Ectodermal cell (in vitro differentiated cells): Measurements from ENCODE around the gene AIG1.
"Not testable (repeated sequence)": the region's sequence is repeated elsewhere in the genome, so short reads cannot be mapped to it uniquely, and the experiment has no call there.

Experiments
- H3K27ac ChIP-seq: 2 replicates; pipeline ENCODE4 v1.7.0; 2013; ENCODE audit warnings: mild to moderate bottlenecking, low read depth, low read length; ENCODE audit not compliant: insufficient read depth, poor library complexity, severe bottlenecking
- H3K27me3 ChIP-seq: 2 replicates; pipeline ENCODE4 v1.7.0; 2013; ENCODE audit warnings: mild to moderate bottlenecking, low read length; ENCODE audit not compliant: insufficient read depth, control insufficient read depth, poor library complexity, severe bottlenecking
- H3K36me3 ChIP-seq: one replicate; pipeline ENCODE4 v1.7.0; 2013; ENCODE audit warnings: low read length; ENCODE audit not compliant: control insufficient read depth, insufficient read depth
- H3K4me1 ChIP-seq: one replicate; pipeline ENCODE4 v1.7.0; 2013; ENCODE audit warnings: low read length; ENCODE audit not compliant: control insufficient read depth, insufficient read depth
- H3K4me3 ChIP-seq: 2 replicates; pipeline ENCODE4 v1.7.0; 2013; ENCODE audit warnings: low read depth, low read length, control low read depth; ENCODE audit not compliant: insufficient read depth
- H3K9me3 ChIP-seq: 2 replicates; pipeline ENCODE4 v1.7.0; 2013; ENCODE audit warnings: mild to moderate bottlenecking, low read length, moderate library complexity; ENCODE audit not compliant: control insufficient read depth
- WGBS, 2 experiments: methylation state at CpG; one replicate each; pipeline ENCODE4 v1.1.7; 2013; ENCODE audit warnings: missing lambda C conversion rate in 2 of 2; 5-methylcytosine and 5-hydroxymethylcytosine counted together

Gene AIG1

GRCh38 chr6:143034689-143035334, 25.9 kb upstream of the AIG1 start:
- Histone ChIP-seq H3K9me3 (no peaks in the 10 kb centered on the region), H3K27ac (no peak overlapping the region), H3K4me1 (peaks cover 3% of the 10 kb centered on the region), H3K27me3 (no peaks in the 10 kb centered on the region), H3K4me3 (no peak overlapping the region), H3K36me3 (no peaks in the 10 kb centered on the region)
- 92% methylated on average over 9 of the region's 9 CpGs for WGBS, 2 experiments

GRCh38 chr6:143037470-143037869, 23.2 kb upstream of the AIG1 start:
- Histone ChIP-seq H3K36me3 (no peaks in the 10 kb centered on the region), H3K9me3 (no peaks in the 10 kb centered on the region), H3K27ac (no peak overlapping the region), H3K4me1 (peaks cover 3% of the 10 kb centered on the region), H3K27me3 (no peaks in the 10 kb centered on the region), H3K4me3 (no peak overlapping the region)
- 64 to 69% methylated on average over 2 of the region's 2 CpGs for WGBS, 2 experiments

GRCh38 chr6:143038833-143039232, 21.9 kb upstream of the AIG1 start:
- H3K9me3 ChIP-seq = no peaks in the 10 kb centered on the region
- no peaks in the 10 kb centered on the region for H3K36me3 ChIP-seq

GRCh38 chr6:143039548-143039947, 21.1 kb upstream of the AIG1 start:
- Histone ChIP-seq H3K27ac (no peak overlapping the region), H3K4me3 (no peak overlapping the region), H3K36me3 (no peaks in the 10 kb centered on the region), H3K27me3 (no peaks in the 10 kb centered on the region), H3K9me3 (no peaks in the 10 kb centered on the region), H3K4me1 (peaks cover 3% of the 10 kb centered on the region)
- WGBS, 2 experiments = 90 to 92% methylated on average over 4 of the region's 4 CpGs

More at GRCh38 chr6:143038833-143039232, 21.9 kb upstream of the AIG1 start:
- Histone ChIP-seq H3K27ac (no peak overlapping the region), H3K27me3 (no peaks in the 10 kb centered on the region), H3K4me1 (peaks cover 3% of the 10 kb centered on the region), H3K4me3 (no peak overlapping the region)

GRCh38 chr6:143040018-143040417, 20.7 kb upstream of the AIG1 start:
- H3K9me3 ChIP-seq = no peaks in the 10 kb centered on the region
- H3K27me3 ChIP-seq = no peaks in the 10 kb centered on the region
- no peak overlapping the region for H3K4me3 ChIP-seq
- H3K36me3 ChIP-seq = no peaks in the 10 kb centered on the region
- 91% methylated on average over 2 of the region's 2 CpGs for WGBS, 2 experiments
- peaks cover 3% of the 10 kb centered on the region for H3K4me1 ChIP-seq
- H3K27ac ChIP-seq = no peak overlapping the region

- not testable (repeated sequence) for H3K27ac ChIP-seq
Observed at GRCh38 chr6:143044345-143044744, 16.3 kb upstream of the AIG1 start.

GRCh38 chr6:143049611-143050010, 11.1 kb upstream of the AIG1 start:
- H3K27me3 ChIP-seq = no peaks in the 10 kb centered on the region
- 91 to 92% methylated on average over 10 of the region's 10 CpGs for WGBS, 2 experiments
- no peaks in the 10 kb centered on the region for H3K4me1 ChIP-seq

More at GRCh38 chr6:143044345-143044744, 16.3 kb upstream of the AIG1 start:
- not testable (repeated sequence) for H3K27me3 ChIP-seq, H3K4me3 ChIP-seq, H3K4me1 ChIP-seq, H3K36me3 ChIP-seq, H3K9me3 ChIP-seq
- 88 to 100% methylated on average over 2 to 3 of the region's 4 CpGs for WGBS, 2 experiments

GRCh38 chr6:143050509-143050908, 10.2 kb upstream of the AIG1 start:
- no peaks in the 10 kb centered on the region for H3K36me3 ChIP-seq
- 96 to 100% methylated on average over 2 of the region's 2 CpGs for WGBS, 2 experiments
- no peak overlapping the region for H3K27ac ChIP-seq
- no peaks in the 10 kb centered on the region for H3K27me3 ChIP-seq
- H3K4me1 ChIP-seq = no peaks in the 10 kb centered on the region
- no peaks in the 10 kb centered on the region for H3K9me3 ChIP-seq
- H3K4me3 ChIP-seq = no peak overlapping the region

More at GRCh38 chr6:143049611-143050010, 11.1 kb upstream of the AIG1 start:
- no peaks in the 10 kb centered on the region for H3K9me3 ChIP-seq
- no peaks in the 10 kb centered on the region for H3K36me3 ChIP-seq
- H3K27ac ChIP-seq = no peak overlapping the region
- H3K4me3 ChIP-seq = no peak overlapping the region

GRCh38 chr6:143052282-143052681, 8.4 kb upstream of the AIG1 start:
- 90 to 91% methylated on average over 5 of the region's 5 CpGs for WGBS, 2 experiments
- no peaks in the 10 kb centered on the region for H3K36me3 ChIP-seq
- no peaks in the 10 kb centered on the region for H3K27me3 ChIP-seq
- no peaks in the 10 kb centered on the region for H3K4me1 ChIP-seq
- H3K9me3 ChIP-seq = no peaks in the 10 kb centered on the region
- no peak overlapping the region for H3K4me3 ChIP-seq
- no peak overlapping the region for H3K27ac ChIP-seq

- 89 to 91% methylated on average over 3 of the region's 3 CpGs for WGBS, 2 experiments
- H3K27me3 ChIP-seq = no peaks in the 10 kb centered on the region
Observed at GRCh38 chr6:143053856-143054255, 6.8 kb upstream of the AIG1 start.

GRCh38 chr6:143054329-143054728, 6.4 kb upstream of the AIG1 start:
- 97 to 100% methylated on average over 2 of the region's 2 CpGs for WGBS, 2 experiments
- Histone ChIP-seq H3K27me3 (no peaks in the 10 kb centered on the region), H3K9me3 (no peaks in the 10 kb centered on the region), H3K4me3 (no peak overlapping the region), H3K36me3 (no peaks in the 10 kb centered on the region), H3K4me1 (no peaks in the 10 kb centered on the region), H3K27ac (no peak overlapping the region)

More at GRCh38 chr6:143053856-143054255, 6.8 kb upstream of the AIG1 start:
- no peak overlapping the region for H3K27ac ChIP-seq
- H3K4me1 ChIP-seq = no peaks in the 10 kb centered on the region
- no peaks in the 10 kb centered on the region for H3K9me3 ChIP-seq
- no peaks in the 10 kb centered on the region for H3K36me3 ChIP-seq
- H3K4me3 ChIP-seq = no peak overlapping the region
